ENCODE results near the gene ZNF367.
"Not testable (repeated sequence)": the region's sequence is repeated elsewhere in the genome, so short reads cannot be mapped to it uniquely, and the experiment has no call there.

The ZNF367 gene

DNA sequence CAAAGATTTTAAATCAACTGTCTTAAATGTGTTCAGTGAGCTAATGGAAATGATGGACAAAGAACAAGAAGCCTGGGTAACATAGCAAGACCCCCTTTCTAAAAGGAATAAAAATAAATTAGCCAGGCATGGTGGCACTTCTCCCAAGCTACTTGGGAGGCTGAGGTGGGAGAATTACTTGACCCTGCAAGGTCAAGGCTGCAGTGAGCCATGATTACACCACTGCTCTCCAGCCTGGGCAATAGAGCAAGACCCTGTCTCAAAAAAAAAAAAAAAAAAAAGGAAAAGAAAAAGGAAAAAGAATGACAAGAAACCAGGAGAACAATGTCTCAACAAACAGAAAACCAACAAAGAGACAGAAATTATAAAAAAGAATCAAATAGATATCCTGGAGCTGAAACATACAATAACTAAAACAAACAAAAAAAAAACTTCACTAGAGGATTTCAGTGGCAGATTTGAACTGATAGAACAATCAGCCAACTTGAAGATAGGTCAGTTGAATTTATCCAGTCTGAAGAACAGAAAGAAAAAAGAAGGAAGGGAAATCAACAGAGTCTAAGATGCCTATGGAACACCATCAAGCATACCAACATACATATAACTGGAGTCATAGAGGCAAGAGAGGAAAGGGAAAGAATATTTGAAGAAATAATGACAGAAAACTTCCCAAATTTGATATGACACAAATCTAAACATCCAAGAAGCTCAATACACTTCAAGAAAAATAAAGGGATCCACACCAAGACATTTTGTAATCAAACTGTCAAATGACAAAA is 17.8 kb downstream of the ZNF367 start:
- DNase-seq (ENCODE audit: low spot score): no peak

DNA sequence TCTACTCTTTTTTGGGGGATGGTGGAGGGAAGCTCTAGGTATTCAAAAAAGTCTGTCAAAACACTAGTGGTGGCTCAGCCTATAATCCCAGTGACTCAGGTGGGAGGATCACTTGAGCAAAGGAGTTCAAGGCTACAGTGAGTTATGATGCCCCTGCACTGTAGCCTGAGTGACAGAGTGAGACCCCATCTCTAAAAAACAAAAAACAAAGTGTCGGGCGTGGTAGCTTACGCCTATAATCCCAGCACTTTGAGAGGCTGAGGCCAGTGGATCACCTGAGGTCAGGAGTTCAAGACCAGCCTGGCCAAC is 18.9 kb downstream of the ZNF367 start:
- no peak for DNase-seq (ENCODE audit: low spot score)

DNA sequence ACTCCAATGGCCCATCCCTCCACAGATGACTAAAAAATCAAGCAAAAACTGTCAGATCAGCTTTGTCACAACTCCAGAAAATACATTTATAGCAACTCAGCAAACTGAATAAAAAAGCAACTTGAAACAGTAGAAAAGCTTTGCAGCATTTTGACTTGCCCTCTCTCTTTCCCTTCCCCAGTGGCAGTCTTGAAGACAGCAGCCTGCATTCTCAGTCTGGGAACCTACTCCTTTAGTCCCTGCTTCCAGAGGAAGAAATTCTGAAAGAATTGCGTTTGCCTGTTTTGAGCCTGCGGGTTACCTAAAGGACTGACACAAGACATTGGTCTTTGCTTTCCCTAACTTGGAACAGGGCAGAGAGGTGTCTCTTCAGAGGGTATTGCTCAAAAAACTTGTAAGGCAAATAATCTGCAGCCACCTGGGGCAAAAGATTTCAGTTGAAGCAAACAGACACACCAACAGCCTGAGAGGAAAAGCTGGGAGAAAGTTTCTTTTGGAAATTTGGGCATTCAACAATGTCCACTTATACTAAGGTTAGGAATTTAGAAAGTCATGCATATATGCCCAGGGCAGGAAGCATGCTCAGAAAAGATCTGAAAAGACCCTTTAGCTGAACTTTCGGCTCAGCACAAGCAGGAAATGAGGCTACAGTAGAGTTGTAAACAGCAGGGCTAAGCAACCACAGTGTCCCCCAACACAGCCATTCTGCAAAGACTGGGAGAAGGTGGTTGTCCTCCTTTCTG is 19.4 kb downstream of the ZNF367 start:
- DNase-seq (ENCODE audit: low spot score): no peak

DNA sequence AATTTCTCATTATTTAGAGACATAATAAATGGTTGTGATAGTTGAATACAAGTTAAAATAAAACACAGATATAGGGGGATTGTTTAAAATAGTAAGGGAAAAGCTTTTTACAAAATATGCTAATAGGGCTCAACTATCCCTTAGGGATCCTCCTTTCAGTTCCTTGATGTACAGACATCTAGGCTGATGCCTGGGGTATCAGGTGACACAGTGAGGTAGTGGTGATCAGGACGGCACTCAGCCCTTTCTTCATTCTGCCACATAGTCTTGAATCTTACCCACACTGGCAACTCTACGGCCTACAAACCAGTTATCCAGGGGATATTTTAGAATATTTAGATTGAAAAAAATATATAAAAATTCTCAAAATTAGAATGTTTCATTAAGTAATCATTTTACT is 22.2 kb downstream of the ZNF367 start:
- DNase-seq (ENCODE audit: low spot score): no peak

DNA sequence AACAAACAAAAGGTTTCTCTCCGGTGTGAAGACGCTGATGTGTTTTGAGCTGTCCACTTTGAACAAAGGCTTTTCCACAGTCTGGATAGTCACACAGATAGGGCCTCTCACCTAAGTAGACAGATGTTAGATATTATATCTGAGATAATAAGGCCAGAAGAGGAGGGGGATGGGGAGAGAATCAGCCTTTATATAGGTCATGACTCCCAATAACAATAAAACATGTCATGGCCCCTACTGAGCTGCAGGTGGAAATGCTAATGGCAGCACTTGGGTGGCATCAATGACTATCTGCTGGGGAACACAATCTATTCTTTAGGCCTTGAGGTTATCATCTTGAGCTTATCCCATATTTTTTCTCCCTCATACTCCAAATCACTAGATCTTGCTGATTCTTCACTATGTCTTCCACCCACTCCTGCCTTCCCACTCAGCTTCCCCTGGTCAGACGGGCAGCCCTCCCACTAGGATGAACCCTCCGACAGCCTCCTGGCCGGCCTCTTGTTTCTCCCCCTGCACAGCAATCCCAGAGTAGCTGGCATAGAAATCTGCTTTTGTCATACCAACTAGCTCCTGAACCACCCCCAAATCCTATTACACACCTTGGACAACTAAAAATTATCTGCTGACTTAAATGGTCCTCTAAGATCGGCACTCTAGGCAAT is 23.2 kb downstream of the ZNF367 start:
- no peak for DNase-seq (ENCODE audit: low spot score)

DNA sequence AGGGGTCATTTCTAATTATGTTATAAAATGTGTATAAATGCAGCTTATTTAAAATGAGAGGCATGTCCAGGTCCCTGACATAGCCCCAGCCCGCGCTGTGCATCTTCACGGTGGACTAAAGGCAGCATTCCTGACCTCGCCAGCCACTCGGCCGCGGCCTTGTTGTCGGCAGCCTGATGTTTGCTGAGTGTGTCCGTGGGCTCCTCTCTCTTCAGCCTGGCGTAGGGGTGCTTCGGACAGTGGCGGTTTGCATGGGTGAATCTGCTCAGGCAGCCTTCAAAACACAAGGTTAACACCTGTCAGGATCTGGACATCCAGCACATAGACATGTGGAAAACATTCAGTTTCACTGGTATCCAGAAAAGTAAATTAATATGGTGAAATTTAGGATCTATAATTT is 25.9 kb downstream of the ZNF367 start:
- no peak for DNase-seq (ENCODE audit: low spot score)

DNA sequence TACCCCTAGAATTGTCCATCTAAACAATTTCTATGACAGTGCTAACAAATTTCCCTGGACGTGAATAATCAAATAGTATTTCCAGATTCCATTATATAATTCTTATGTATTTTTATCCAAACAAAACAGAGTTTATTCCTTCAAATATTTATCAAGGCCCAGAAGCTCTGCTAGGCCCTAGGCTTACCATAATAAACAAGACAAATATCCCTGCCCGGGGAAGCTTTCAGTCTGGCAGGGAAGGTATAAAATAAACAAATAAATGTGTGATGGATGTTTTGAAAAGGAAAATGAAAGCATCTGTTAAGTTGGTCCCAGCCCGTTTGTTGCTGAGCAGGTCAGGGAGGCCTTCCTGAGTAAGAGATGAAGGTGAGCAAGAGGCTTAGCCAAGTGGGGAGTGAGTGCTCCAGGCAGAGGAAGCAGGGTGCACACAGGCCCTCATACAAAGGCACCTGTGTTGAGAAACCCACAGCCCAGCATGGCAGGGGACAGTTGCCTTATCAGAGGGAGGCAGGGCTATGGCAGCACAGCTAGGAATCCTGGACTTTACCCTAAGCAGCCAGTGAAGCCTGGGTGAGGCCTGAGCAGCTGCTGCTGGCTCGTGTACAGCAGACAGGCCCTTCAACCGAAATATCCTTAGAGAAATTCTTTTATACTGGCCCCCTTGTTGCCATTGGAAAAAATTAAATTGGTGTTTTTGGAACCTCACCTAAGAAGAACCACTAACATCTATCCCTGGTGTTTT is 27.0 kb downstream of the ZNF367 start:
- no peak for DNase-seq (ENCODE audit: low spot score)

DNA sequence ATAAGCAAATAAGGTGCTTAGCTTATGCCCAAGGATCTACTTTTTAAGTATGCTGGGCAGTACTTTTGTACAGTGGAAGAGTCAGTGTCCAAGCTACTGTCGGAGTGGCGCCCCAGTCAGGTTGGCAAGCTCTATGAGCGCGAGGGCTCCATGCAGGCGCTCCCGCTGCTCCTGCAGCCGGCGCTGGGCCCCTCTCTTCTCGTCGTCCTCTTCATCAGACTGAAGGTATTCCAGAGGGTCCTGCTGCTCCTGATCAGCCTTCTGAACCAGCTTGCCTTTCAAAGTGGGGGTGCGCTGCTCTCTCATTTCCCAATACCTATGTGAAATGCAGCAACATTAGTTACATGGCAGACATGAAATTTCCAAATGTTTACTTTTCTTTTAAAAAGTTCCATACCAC is 30.0 kb downstream of the ZNF367 start:
- no peak for DNase-seq (ENCODE audit: low spot score)

DNA sequence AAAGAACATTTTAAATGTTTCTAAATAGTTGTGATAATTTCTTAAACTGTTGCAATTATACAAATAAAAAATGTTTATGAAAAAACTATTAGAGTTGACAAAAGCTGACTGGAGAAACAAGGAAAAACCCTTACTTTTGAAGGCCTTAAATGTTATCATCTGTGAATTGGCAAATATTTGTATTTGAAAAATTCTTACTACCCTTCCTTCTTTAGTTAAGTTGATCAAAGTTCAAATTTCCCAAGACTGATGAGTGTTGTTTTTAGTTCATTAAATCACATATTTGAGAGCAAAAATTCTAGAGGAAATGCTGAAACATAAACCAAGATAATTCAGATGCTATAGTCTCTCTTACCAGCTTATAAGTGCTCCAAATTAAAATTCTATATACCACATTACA is 32.0 kb downstream of the ZNF367 start:
- DNase-seq (ENCODE audit: low spot score): no peak

DNA sequence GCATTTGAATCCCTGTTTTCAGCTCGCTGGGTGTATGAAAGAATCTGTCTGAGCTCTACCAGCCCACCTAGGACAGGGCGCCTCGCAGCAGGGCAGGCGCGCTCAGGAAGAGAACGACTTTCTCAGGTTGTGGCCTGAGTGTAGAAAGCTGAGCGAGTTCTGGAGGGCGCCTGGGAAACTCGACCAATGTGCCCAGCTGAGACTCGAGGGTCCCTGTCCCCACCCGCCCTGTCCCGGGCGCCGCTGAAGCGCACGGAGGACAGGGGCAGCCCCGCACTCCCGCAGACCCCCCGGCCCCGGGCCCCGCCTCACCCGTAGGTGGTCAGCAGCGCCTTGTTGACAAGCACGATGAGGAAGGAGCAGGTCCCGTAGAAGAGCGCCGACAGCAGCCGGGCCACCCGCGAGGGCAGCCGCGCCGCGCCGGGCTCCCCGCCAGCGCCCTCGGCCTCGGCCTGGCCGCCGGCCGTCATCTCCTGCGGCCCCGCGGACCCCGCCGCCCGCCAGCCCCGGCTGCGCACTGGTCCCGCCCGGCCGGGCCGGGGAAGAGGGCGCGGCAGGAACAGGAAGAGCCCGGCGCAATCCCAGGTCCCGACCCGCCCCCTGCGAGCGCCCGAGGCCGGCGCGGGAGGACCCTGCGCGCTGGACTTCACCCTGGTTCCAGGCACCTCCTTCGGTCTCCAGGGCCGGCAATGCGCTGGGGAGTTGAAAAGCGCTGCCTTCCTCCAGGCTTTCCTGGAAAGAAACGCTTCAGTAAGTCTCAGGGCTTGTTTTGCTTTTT is 34.8 kb downstream of the ZNF367 start, which contains the start of gene SLC35D2:
SLC35D2 (minus strand) TSS at position 547 of the 778 bp plus-strand sequence; CDS start at position 470, 77 bp downstream.
- peak; percentile 82 for DNase-seq (ENCODE audit: low spot score)

DNA sequence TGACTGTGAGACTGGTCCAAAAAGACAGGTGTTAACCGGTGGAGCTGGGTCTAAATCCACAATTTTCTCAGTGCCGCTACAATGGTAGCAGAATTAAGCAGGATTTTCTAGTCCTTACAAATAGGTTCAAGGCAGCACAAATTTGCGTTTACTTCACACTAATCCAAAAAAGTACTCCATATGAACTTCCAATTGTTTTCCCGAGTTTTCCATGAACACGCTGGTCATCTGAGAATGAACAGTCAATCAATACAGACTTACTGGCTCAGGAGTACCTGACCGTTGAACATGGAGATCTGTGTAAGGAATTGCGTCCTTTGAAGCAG is 35.4 kb downstream of the ZNF367 start:
- DNase-seq (ENCODE audit: low spot score): no peak

DNA sequence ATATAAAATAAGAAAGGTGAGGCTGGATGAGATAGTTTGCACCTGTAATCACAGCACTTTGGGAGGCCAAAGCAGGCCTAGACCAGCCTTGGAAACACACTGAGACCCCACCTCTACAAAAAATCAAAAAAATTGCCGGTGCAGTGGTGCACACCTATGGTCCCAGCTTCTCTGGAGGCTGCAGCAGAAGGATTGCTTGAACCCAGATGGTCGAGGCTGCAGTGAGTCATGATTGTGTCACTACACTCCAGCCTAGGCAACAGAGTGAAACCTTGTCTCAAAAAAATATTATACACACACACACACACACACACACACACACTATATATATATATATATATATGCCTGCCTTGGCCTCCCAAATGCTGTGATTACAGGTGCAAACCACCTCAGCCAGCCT is 36.0 kb downstream of the ZNF367 start:
- DNase-seq (ENCODE audit: low spot score): no peak

DNA sequence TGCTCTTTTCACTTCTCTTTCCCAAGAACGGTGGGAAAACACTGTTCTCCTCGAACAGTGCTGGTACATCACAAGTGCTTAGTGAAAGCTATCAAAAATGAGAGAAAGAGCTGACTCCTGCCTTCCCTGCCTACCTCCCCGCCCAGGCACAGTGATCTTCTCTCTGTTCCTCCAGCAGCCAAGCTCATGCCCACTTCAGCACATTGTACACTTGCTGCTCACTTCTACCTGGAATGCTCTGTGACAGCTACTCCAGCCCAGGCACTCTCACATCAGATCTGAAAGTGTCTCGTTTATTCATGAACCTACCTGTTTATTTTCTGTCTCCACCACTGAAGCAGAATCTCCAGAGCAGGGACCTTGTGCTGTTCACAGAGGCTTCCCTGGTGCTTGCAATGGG is 36.5 kb downstream of the ZNF367 start:
- no peak for DNase-seq (ENCODE audit: low spot score)

DNA sequence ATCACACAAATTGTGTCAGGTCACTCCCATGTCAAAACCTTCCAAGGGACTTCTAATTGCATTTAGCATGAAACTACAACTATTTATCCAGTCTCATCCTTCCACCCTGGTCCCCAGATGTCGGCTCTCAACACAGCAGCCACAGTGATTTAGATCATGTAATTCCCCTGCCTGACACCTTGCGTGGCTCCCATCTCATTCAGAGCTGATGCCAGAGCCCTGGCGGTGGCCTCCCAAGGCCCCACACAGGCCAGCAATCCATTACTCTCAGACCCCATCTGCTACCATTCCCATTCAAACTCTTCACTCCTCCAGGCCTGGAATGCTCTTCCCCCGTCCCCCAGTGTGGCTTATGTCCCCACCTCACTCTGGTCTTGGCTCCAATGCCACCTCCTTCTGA is 37.0 kb downstream of the ZNF367 start:
- no peak for DNase-seq (ENCODE audit: low spot score)

DNA sequence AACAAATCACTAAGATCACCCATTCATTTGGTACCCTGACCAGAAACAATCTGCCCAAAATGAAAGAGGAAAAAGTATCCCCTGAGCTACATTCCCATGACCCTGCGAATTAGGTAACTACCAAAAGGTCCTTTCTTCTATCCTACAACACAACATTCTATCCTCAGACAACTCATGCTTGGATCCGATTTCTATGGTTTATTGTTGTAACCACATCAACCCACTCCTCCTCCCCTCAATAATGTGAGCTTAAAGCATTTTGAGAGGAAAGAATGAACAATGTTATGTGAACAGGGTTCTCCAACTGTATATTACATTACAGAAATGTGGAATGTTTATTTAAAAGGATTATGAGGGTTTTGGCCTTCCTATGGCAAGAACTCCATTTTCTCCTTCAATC is 38.7 kb downstream of the ZNF367 start:
- no peak for DNase-seq (ENCODE audit: low spot score)

DNA sequence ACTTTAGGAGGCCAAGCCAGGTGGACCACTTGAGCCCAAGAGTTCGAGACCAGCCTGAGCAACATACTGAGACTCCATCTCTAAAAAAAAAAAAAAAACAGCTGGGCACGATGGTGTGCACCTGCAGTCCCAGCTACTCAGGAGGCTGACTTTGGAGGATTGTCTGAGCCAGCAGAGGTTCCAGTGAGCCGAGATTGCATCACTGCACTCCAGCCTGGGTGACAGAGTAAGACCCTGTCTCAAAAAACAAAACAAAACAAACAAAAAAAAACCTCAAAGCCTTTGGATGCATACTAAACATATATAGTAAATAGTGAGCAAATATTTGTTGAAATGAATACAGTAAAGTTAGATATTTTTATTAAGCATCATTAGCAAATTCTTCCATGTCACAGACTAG is 40.0 kb downstream of the ZNF367 start:
- DNase-seq (ENCODE audit: low spot score): no peak

DNA sequence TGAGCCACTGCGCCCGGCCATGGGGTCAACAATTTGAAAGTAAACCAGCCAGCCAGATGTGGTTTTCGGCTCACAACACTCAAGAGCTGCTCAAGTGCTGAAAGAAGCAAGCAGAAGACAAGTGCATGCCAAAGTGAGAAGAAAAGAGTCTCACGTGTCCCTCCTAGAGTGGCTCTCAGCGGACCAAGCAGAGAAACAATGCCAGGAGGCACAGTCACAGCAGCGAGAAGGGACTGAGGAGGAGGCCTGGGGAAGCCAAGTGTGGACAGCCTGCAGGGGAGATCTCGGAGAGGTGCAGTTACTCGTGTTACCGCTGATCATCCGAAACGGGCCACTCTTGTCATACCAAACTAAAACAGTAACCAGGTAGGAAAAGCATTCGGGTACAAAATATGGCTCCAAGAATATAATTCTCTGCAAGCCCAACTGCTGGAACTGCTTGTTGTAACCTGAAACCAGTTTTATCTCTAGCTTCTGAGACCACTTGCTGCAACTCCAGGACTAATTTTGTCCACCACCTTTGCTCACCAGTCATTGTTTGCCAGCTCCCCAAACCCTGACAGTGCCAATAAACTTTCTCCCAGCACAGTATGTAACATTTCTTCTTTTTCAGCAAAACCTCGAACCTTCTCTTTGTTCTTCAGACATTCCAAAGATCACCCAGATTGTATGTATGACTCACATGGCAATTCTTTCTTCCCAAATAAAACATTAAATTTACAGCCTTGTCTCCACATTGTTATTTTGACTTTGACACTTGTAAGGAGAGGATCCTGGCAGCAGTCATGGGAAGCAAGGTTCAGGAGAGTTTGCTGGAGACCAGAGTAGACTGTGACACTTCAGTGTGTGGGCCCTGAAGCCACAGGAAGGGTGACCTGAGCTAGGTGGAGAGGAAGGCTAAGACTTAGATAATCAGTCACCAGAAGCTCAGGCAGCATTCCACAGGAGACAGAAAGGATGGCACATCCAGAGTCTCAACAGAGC is 41.0 kb downstream of the ZNF367 start:
- peak; percentile 38 for DNase-seq (ENCODE audit: low spot score)

DNA sequence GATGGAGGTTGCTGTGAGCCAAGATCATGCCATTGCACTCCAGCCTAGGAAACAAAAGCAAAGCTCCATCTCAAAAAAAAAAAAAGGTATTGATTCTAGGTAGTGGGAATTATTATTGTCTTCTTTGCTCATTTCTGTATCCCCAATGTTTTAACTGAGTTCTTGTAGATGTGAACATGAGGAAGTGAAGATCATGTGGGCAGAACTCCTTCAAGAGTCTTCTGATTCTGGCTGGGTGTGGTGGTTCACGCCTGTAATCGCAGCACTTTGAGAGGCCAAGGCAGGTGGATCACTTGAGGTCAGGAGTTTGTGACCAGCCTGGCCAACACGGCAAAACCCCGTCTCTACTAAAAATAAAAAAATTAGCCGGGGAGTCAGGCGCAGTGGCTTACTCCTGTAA is 42.7 kb downstream of the ZNF367 start:
- DNase-seq (ENCODE audit: low spot score): not testable (repeated sequence)

DNA sequence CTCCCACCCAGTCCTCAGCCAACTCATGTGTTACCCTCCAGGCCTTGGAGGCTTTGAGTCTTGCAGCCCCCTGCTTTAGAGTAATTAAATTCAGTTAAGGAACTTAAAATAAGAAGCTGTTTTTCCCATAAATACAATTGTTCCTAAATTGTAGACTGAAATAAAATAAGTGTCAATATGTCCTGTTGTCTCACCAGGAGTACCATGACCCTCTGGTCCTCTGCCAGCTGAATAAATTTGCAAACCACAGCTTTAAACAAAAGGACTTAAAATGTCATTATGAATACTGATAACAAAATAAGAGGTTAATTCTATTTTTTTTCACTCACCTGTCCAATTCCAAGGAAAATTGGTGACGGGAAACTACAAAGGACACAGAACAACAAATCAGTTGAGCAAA is 50.2 kb downstream of the ZNF367 start:
- DNase-seq (ENCODE audit: low spot score): no peak

DNA sequence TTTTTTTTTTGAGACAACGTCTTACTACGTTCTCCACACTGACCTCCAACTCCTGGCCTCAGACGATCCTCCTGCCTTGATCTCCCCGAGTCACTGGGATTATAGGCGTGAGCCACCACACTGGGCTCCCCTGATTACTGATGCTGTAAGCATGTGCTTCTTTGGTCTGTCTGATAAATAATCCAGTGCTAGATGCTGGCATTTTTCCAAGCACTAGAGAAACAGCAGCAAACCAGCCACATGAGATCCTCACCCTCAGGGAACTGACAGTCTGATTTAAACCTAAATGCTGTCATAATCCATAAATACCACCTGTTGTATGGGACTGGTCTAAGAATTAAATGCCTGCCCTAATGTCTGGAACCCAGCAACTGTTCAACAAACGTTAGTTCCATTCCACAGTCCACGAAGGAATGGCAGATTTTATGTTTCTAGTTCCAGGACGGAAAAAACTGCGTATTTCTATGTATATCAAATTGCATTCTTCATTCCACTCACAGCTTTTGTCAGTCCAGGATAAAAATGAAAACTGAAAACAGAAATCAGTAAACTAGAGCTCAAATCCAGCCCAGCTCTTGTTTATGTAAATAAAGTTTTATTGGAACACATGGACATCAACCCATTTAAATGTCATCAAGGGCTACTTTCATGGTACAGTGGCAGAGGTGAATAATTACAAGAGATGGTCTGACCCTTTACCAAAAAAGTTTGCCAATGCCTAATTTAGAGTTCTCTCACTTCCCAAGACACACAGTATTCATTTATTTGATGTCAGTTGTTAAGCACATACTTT is 54.8 kb downstream of the ZNF367 start:
- no peak for DNase-seq (ENCODE audit: low spot score)
